GM23338 (cell line): ENCODE results near the gene SLC13A3. TPM values are rescaled to one million over a fixed set of nuclear protein-coding genes. Genes with fewer than 3 reads are reported as not detected.

ENCODE experiments used
- ATAC-seq: fragments of 200-7000 bp; cut with Tn5 transposase; 3 replicates; pipeline ENCODE4 v1.9.1; 2020
- DNase-seq: peaks from one replicate; pipeline ENCODE4 v3.0.0-alpha.2; 2015; ENCODE audit warnings: low spot score
- H2AFZ ChIP-seq: fragments of 200-600 bp; sonication (generic); 2 replicates; pipeline ENCODE4 v1.8.0; 2016; ENCODE audit warnings: antibody characterized with exemption, mild to moderate bottlenecking, moderate library complexity
- H3F3A ChIP-seq: fragments of 200-600 bp; sonication (generic); replicated peaks from 2 replicates; pipeline ENCODE4 v1.8.0; 2017; ENCODE audit warnings: antibody characterized with exemption, mixed run types, low read depth
- H3K27ac ChIP-seq: fragments of 200-600 bp; sonication (generic); 2 replicates; pipeline ENCODE4 v1.6.1; 2016; ENCODE audit warnings: low read depth
- H3K27me3 ChIP-seq: fragments of 200-600 bp; sonication (generic); 2 replicates; pipeline ENCODE4 v1.8.0; 2016; ENCODE audit warnings: mild to moderate bottlenecking, mixed run types, moderate library complexity; ENCODE audit not compliant: insufficient read depth
- H3K36me3 ChIP-seq: fragments of 200-600 bp; sonication (generic); 2 replicates; pipeline ENCODE4 v1.8.0; 2016; ENCODE audit warnings: mild to moderate bottlenecking; ENCODE audit not compliant: insufficient read depth
- H3K4me1 ChIP-seq: fragments of 200-600 bp; sonication (generic); 2 replicates; pipeline ENCODE4 v1.8.0; 2016; ENCODE audit warnings: mild to moderate bottlenecking, moderate library complexity; ENCODE audit not compliant: insufficient read depth
- H3K4me2 ChIP-seq: fragments of 200-600 bp; sonication (generic); 2 replicates; pipeline ENCODE4 v1.7.1; 2017; ENCODE audit warnings: mixed run types
- H3K4me3 ChIP-seq: fragments of 200-600 bp; sonication (generic); 2 replicates; pipeline ENCODE4 v1.6.1; 2016; ENCODE audit warnings: mixed run types
- H3K79me2 ChIP-seq: fragments of 200-600 bp; sonication (generic); replicated peaks from 2 replicates; pipeline ENCODE4 v1.8.0; 2017; ENCODE audit warnings: mild to moderate bottlenecking; ENCODE audit not compliant: insufficient read depth
- H3K9me2 ChIP-seq: fragments of 200-600 bp; sonication (generic); 2 replicates; pipeline ENCODE4 v1.8.0; 2017; ENCODE audit not compliant: insufficient read depth
- H4K20me1 ChIP-seq: fragments of 200-600 bp; sonication (generic); replicated peaks from 2 replicates; pipeline ENCODE4 v1.8.0; 2017; ENCODE audit warnings: mild to moderate bottlenecking; ENCODE audit not compliant: insufficient read depth
- H3K27ac Mint-ChIP-seq: 2 replicates; pipeline ENCODE4 v1.8.0; 2020; ENCODE audit warnings: inconsistent platforms, mild to moderate bottlenecking, moderate library complexity, mixed read lengths
- H3K27me3 Mint-ChIP-seq: 3 replicates; pipeline ENCODE4 v1.8.0; 2022; ENCODE audit warnings: low read depth, mild to moderate bottlenecking, moderate library complexity, mixed read lengths, inconsistent platforms; ENCODE audit not compliant: insufficient read depth, poor library complexity
- H3K36me3 Mint-ChIP-seq: 3 replicates; pipeline ENCODE4 v1.8.0; 2021; ENCODE audit warnings: low read depth, mild to moderate bottlenecking, inconsistent platforms, moderate library complexity, mixed read lengths
- H3K4me1 Mint-ChIP-seq: 3 replicates; pipeline ENCODE4 v1.8.0; 2020; ENCODE audit warnings: mild to moderate bottlenecking, inconsistent platforms, mixed read lengths
- H3K4me3 Mint-ChIP-seq: 3 replicates; pipeline ENCODE4 v1.8.0; 2021; ENCODE audit warnings: moderate library complexity, mild to moderate bottlenecking, inconsistent platforms, mixed read lengths
- H3K9me3 Mint-ChIP-seq: 3 replicates; pipeline ENCODE4 v1.8.0; 2020; ENCODE audit warnings: moderate library complexity, mild to moderate bottlenecking, inconsistent platforms, mixed read lengths
- CREB1 ChIP-seq: fragments of 250-450 bp; sonication (Bioruptor Pico); IDR thresholded peaks from 2 replicates; pipeline ENCODE4 v1.5.0; 2020; ENCODE audit warnings: low read depth, mild to moderate bottlenecking, moderate library complexity
- CTCF ChIP-seq, 2 experiments: fragments of 200-600 bp in 1 of 2; sonication (generic) in 1 of 2; conservative IDR thresholded peaks; 2 replicates each; pipeline versions ENCODE4 v1.5.1 to v1.6.1; 2016 to 2017; ENCODE audit warnings: antibody characterized with exemption in 2 of 2, low read depth in 2 of 2, mild to moderate bottlenecking in 2 of 2, moderate library complexity in 1 of 2
- ETS1 ChIP-seq: IDR thresholded peaks from 2 replicates; pipeline ENCODE4 v1.6.1; 2016; ENCODE audit warnings: antibody characterized with exemption
- EZH2 ChIP-seq: fragments of 200-600 bp; sonication (generic); IDR thresholded peaks from one replicate; pipeline ENCODE4 v1.8.0; 2017; ENCODE audit warnings: antibody characterized with exemption, mild to moderate bottlenecking, low read depth; ENCODE audit not compliant: unreplicated experiment
- EZH2phosphoT487 ChIP-seq: fragments of 200-600 bp; sonication (generic); IDR thresholded peaks from one replicate; pipeline ENCODE4 v1.8.1; 2018; ENCODE audit warnings: antibody characterized with exemption; ENCODE audit not compliant: unreplicated experiment
- JUNB ChIP-seq: IDR thresholded peaks from one replicate; pipeline ENCODE4 v1.6.1; 2016; ENCODE audit warnings: antibody characterized with exemption; ENCODE audit not compliant: unreplicated experiment
- NANOG ChIP-seq: IDR thresholded peaks from 2 replicates; pipeline ENCODE4 v1.6.1; 2016; ENCODE audit warnings: antibody characterized with exemption, borderline replicate concordance
- POLR2AphosphoS5 ChIP-seq: IDR thresholded peaks from 2 replicates; pipeline ENCODE4 v1.6.1; 2016; ENCODE audit warnings: antibody characterized with exemption, low read depth
- REST ChIP-seq: IDR thresholded peaks from one replicate; pipeline ENCODE4 v1.6.1; 2018; ENCODE audit warnings: antibody characterized with exemption; ENCODE audit not compliant: unreplicated experiment
- STAT1 ChIP-seq: IDR thresholded peaks from one replicate; pipeline ENCODE4 v1.6.1; 2016; ENCODE audit warnings: antibody characterized with exemption; ENCODE audit not compliant: unreplicated experiment
- ZNF114 ChIP-seq: fragments of 250-450 bp; sonication (Bioruptor Pico); IDR thresholded peaks from 2 replicates; pipeline ENCODE4 v1.5.0; 2020; ENCODE audit warnings: mild to moderate bottlenecking, moderate library complexity
- ZNF331 ChIP-seq: fragments of 250-450 bp; sonication (Bioruptor Pico); IDR thresholded peaks from 2 replicates; pipeline ENCODE4 v1.5.0; 2020; ENCODE audit warnings: low read depth, mild to moderate bottlenecking, moderate library complexity
- ZNF462 ChIP-seq: fragments of 250-450 bp; sonication (Bioruptor Pico); IDR thresholded peaks from 2 replicates; pipeline ENCODE4 v1.5.0; 2020; ENCODE audit warnings: mild to moderate bottlenecking, moderate library complexity
- polyA plus RNA-seq: library from polyadenylated mRNA; unstranded; fragments of >200 nt; fragmentation: Nextera tagmentation; extraction: Ambion mirVana; gene quantifications from 2 replicates; pipeline ENCODE4 v1.2.1, GENCODE V29; 2016
- total RNA-seq: library from RNA; depleted of rRNA; stranded (reverse); fragments of >200 nt; shearing (Covaris generic); gene quantifications from 2 replicates; pipeline ENCODE4 v1.2.3, GENCODE V29; 2014

Gene SLC13A3
- total and polyA plus RNA-seq, 2 experiments from 2014 or later: 8.6 to 9.1 TPM

GRCh38 chr20:46696791-46697279 lies 45.6 kb upstream of the SLC13A3 start:
- no peak overlapping the region for H3K4me2 ChIP-seq
- H3K36me3 Mint-ChIP-seq: no peaks in the 10 kb centered on the region; the same call in 2 of the 3 replicates
- H3K79me2 ChIP-seq: no peaks in the 10 kb centered on the region
- H4K20me1 ChIP-seq: no peaks in the 10 kb centered on the region
- H3K9me3 Mint-ChIP-seq: peaks cover 3% of the 10 kb centered on the region; the same call in 2 of the 3 replicates
- peaks cover 6% of the 10 kb centered on the region for H3K27me3 Mint-ChIP-seq
- peaks cover 6% of the 10 kb centered on the region for H3K4me1 ChIP-seq
- no peaks in the 10 kb centered on the region for H3K27me3 ChIP-seq
- no peak overlapping the region for H2AFZ ChIP-seq
- ATAC-seq (no peak), DNase-seq (no peak)
- TF ChIP-seq EZH2: no peak
- TF ChIP-seq ZNF462: no peak
- no peak for TF ChIP-seq CTCF (conservative IDR thresholded peaks at IDR 0.05; ENCODE audit: low read depth in 2 of 2)
- no peak for TF ChIP-seq REST
- TF ChIP-seq CREB1 (CRISPR knock-in tag): no peak
- no peak for TF ChIP-seq NANOG
- no peak for TF ChIP-seq STAT1
- no peak for TF ChIP-seq ZNF331 (CRISPR knock-in tag)
- TF ChIP-seq ZNF114 (CRISPR knock-in tag): no peak
- TF ChIP-seq JUNB: no peak
- TF ChIP-seq POLR2AphosphoS5: no peak
- no peak for TF ChIP-seq ETS1
- no peak for TF ChIP-seq EZH2phosphoT487
- no peak overlapping the region for H3K27ac Mint-ChIP-seq
- H3K27ac ChIP-seq: no peak overlapping the region
- no peaks in the 10 kb centered on the region for H3K36me3 ChIP-seq
- no peak overlapping the region for H3K4me3 Mint-ChIP-seq
- no peaks in the 10 kb centered on the region for H3F3A ChIP-seq
- H3K4me3 ChIP-seq: no peak overlapping the region
- no peaks in the 10 kb centered on the region for H3K9me2 ChIP-seq
- H3K4me1 Mint-ChIP-seq: peaks cover 18% of the 10 kb centered on the region
